ENCODE measurements around the gene MEIS2.

Gene MEIS2

DNA sequence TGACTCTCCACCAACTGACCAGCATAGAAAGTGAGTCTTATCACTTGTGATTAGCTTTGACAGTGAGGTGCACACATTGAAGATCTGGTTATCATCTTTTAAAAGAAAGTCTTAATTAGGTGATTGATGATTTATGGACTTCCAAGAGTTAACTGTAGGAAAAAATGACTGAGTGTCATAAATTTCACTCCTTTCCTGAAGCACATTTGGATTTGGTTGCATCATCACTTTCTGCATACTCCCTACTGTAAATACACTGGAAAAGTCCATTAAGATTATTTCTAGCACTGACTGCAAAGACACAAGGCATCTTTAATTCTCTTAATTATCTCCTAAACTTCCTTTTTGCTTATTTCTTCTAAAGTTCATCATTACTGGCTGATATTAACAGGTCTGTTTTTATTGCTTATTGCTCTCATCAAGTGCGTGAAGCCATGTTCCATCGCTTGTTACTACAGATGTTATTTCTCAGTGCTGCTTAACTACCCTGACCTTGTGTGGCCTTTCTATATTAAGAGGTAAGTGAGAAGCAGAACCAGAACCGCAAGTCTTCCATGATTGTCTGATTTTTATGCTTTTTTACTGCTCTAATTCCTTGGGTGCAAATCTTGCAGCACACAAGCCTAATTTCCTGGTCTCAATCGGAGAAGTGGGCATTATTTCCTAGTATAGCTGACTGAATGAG, 153.2 kb downstream of the MEIS2 start:
- peaks cover 79% of the 10 kb centered on the region for H3K36me3 Mint-ChIP-seq (ENCODE audit: low read depth)
- H3K4me1 Mint-ChIP-seq, result peaks cover 18% of the 10 kb centered on the region
- H3K4me3 Mint-ChIP-seq, result peak overlapping the region in 1 of 3 experiments; percentile 8
- no peaks in the 10 kb centered on the region for H3K27me3 Mint-ChIP-seq (ENCODE audit: low read depth)
- TF ChIP-seq, protein P1, sequence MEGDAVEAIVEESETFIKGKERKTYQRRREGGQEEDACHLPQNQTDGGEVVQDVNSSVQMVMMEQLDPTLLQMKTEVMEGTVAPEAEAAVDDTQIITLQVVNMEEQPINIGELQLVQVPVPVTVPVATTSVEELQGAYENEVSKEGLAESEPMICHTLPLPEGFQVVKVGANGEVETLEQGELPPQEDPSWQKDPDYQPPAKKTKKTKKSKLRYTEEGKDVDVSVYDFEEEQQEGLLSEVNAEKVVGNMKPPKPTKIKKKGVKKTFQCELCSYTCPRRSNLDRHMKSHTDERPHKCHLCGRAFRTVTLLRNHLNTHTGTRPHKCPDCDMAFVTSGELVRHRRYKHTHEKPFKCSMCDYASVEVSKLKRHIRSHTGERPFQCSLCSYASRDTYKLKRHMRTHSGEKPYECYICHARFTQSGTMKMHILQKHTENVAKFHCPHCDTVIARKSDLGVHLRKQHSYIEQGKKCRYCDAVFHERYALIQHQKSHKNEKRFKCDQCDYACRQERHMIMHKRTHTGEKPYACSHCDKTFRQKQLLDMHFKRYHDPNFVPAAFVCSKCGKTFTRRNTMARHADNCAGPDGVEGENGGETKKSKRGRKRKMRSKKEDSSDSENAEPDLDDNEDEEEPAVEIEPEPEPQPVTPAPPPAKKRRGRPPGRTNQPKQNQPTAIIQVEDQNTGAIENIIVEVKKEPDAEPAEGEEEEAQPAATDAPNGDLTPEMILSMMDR (IDR thresholded peaks at IDR 0.05; ENCODE audit: unreplicated experiment in 3 of 3), result no peak
- H3K9me3 Mint-ChIP-seq, result no peaks in the 10 kb centered on the region
- peak overlapping the region; percentile 33 to 84 (median 48) for H3K27ac Mint-ChIP-seq

DNA sequence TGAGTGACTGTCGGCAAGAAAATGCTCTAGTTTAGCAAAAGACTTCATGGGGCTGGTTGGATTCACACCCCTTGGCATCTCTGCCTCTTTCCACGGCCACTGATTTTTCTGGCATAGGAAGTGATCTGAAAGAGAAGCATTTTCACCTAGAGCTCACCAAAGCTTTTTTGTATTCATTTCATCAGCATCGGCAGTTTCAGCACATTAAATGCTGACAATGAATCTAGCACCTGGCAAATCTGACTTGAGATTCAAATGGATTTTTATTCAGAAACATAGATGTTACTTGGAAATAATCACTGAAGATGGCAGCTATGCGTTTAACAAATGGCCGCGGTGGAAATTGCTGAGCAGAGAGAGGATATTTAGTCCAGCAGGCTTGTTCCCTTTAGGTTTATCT, 155.9 kb downstream of the MEIS2 start:
- H3K36me3 Mint-ChIP-seq (ENCODE audit: low read depth), result peaks cover 88% of the 10 kb centered on the region
- no peaks in the 10 kb centered on the region for H3K27me3 Mint-ChIP-seq (ENCODE audit: low read depth)
- H3K4me3 Mint-ChIP-seq, result no peak overlapping the region
- TF ChIP-seq, protein P1 (IDR thresholded peaks at IDR 0.05; ENCODE audit: unreplicated experiment in 3 of 3), result no peak
- H3K9me3 Mint-ChIP-seq, result no peaks in the 10 kb centered on the region
- H3K27ac Mint-ChIP-seq, result peak overlapping the region in 1 of 3 experiments; percentile 39
- H3K4me1 Mint-ChIP-seq, result peaks cover 17% of the 10 kb centered on the region

DNA sequence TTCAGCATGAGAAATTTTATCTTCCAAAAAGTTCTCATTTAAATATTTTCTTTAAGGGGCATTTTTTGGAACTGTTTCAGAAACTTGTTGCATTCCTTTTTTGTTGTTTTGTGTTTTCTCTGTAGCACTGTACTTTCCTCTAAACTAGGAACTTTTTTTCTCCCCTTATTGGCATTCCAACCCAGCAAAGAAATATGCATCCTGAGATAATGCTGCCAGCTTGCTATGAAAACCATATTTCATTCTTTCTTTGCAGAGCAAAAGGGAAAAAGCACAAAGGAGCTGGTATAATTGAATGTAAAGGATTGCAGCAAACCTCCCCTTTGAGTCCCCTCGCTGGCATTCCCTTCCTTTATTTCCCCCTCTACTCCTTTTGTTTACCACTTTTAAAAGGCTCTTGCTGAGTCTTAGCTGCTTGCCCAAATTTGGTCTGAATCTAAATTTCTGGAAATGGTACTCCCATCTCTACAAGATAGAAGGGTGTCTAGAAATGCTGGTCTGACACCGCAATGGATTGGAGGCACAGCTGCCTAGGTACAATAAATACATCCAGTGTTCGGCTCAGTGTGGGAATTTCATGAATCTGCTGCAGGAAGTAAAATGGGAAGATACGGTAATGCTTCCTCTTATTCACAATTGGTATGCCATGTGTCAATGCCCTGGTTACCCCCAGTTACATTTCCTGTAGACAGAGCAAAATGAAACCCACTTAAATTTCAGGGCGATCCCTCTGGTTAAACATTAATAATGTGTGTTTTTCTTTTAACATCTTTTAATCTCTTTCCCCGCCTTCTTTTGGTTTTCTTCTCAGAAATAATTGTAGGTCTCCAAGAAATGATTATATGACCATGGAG, 156.6 kb downstream of the MEIS2 start:
- no peak overlapping the region for H3K4me3 Mint-ChIP-seq
- peaks cover 88% of the 10 kb centered on the region for H3K36me3 Mint-ChIP-seq (ENCODE audit: low read depth)
- peaks cover 17% of the 10 kb centered on the region for H3K4me1 Mint-ChIP-seq
- peak overlapping the region in 1 of 3 experiments; percentile 32 for H3K27ac Mint-ChIP-seq
- no peaks in the 10 kb centered on the region for H3K27me3 Mint-ChIP-seq (ENCODE audit: low read depth)
- no peaks in the 10 kb centered on the region for H3K9me3 Mint-ChIP-seq
- TF ChIP-seq, protein P1 (IDR thresholded peaks at IDR 0.05; ENCODE audit: unreplicated experiment in 3 of 3), result no peak

DNA sequence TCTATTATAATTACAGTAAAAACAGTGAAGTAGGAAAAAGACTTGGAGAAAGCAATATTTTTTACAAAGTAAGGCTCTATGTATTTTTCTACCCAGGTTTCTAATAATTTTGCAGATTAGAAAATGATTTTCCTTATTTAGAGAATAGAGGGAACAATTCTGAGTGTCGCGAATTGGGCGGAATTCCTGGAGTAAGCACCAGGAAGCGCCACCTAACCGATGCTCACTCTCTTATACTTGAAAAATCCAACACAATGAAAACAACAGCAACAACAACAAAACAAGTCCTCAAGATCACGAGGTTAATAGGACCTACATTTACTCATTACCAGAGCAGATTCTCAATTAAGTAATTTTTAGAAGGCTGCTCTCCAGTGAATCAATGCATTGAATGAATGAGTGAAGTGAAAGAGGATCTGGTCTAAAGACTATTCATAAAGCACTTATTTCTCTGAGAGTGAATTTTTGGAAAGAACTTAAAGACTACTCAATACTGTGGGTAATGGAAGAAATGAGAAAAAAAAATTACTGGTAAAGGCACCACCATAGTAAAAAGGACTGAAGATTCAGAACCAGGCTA, 158.0 kb downstream of the MEIS2 start:
- Mint-ChIP-seq H3K4me1 (peaks cover 16% of the 10 kb centered on the region), H3K36me3 (ENCODE audit: low read depth) (peaks cover 85% of the 10 kb centered on the region), H3K27me3 (ENCODE audit: low read depth) (no peaks in the 10 kb centered on the region), H3K27ac (peak overlapping the region in 1 of 3 experiments; percentile 29), H3K9me3 (no peaks in the 10 kb centered on the region), H3K4me3 (no peak overlapping the region)
- TF ChIP-seq, protein P1 (IDR thresholded peaks at IDR 0.05; ENCODE audit: unreplicated experiment in 3 of 3), result no peak

DNA sequence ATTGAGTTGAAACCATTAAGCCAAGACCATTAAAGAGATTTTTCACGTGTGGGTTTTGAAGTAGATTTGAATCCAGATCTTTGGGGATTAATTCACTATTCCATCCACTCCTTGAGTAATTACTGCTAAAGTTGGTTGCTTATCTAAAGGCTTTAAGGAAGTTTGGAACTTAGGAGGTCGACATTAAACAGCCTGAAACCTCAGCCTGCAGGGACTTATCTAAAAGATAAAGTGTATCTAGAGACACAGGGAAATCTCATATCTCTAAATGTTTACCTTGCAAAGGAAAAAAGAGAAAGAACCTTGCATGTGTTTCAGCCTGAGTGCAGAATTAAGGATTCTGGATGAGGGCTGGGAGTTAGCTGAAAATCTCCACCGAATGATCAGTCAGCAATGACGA, 158.6 kb downstream of the MEIS2 start:
- H3K36me3 Mint-ChIP-seq (ENCODE audit: low read depth), result peaks cover 82% of the 10 kb centered on the region
- no peak overlapping the region for H3K27ac Mint-ChIP-seq
- TF ChIP-seq, protein P1 (IDR thresholded peaks at IDR 0.05; ENCODE audit: unreplicated experiment in 3 of 3), result no peak
- H3K4me3 Mint-ChIP-seq, result no peak overlapping the region
- H3K9me3 Mint-ChIP-seq, result no peaks in the 10 kb centered on the region
- peaks cover 10% of the 10 kb centered on the region for H3K4me1 Mint-ChIP-seq
- H3K27me3 Mint-ChIP-seq (ENCODE audit: low read depth), result no peaks in the 10 kb centered on the region

All from nephron (organoid).